Measurements from ENCODE around the gene NEBL. TPM values are rescaled to one million over a fixed set of nuclear protein-coding genes. Genes with fewer than 3 reads are reported as not detected.

NEBL gene
- total RNA-seq, 1 experiment from 2014 or later = 32.3 TPM

DNA sequence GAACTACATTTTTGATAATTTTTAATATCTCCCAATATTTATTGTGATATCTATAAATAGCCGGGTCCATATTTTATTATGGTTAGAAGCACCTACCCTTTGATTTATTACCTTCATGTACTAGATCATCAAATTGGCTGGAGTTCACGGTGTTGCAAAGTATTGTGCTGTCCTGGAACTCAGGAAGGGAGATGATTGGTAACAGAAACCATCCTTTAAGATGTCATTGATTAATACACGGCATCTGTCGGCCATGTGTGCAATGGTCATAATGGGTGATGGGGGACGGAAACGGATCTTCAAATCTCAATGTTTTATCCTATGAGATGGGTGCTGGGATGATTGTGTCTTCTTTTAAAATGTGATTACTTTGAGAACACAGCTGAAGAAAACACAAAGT, 157.0 kb downstream of the NEBL start:
- DNase-seq (ENCODE audit: low read depth, low spot score) (no peak), ATAC-seq (no peak)
- ChIA-PET CTCF (no interaction called here), POLR2A (no interaction called here)
- no TSS peak for BruUV-seq (replicated peaks)
- H3K27me3 ChIP-seq (ENCODE audit: control insufficient read depth, insufficient read depth, low read length) = no peaks in the 10 kb centered on the region; the same call in 1 of the 2 replicates
- intact Hi-C loops (cut with micrococcal nuclease; ENCODE audit: unreplicated experiment) (no loop called here), in situ Hi-C loops (cut with HindIII; ENCODE audit: low pct_unique_long_range_greater_than_20kb, low sequenced_read_pairs) (no loop called here)
- no peak overlapping the region for H3K27ac ChIP-seq (ENCODE audit: low read length)
- no peaks in the 10 kb centered on the region for H3K36me3 ChIP-seq (ENCODE audit: control insufficient read depth, insufficient read depth, low read length)
- TF ChIP-seq, protein P1, sequence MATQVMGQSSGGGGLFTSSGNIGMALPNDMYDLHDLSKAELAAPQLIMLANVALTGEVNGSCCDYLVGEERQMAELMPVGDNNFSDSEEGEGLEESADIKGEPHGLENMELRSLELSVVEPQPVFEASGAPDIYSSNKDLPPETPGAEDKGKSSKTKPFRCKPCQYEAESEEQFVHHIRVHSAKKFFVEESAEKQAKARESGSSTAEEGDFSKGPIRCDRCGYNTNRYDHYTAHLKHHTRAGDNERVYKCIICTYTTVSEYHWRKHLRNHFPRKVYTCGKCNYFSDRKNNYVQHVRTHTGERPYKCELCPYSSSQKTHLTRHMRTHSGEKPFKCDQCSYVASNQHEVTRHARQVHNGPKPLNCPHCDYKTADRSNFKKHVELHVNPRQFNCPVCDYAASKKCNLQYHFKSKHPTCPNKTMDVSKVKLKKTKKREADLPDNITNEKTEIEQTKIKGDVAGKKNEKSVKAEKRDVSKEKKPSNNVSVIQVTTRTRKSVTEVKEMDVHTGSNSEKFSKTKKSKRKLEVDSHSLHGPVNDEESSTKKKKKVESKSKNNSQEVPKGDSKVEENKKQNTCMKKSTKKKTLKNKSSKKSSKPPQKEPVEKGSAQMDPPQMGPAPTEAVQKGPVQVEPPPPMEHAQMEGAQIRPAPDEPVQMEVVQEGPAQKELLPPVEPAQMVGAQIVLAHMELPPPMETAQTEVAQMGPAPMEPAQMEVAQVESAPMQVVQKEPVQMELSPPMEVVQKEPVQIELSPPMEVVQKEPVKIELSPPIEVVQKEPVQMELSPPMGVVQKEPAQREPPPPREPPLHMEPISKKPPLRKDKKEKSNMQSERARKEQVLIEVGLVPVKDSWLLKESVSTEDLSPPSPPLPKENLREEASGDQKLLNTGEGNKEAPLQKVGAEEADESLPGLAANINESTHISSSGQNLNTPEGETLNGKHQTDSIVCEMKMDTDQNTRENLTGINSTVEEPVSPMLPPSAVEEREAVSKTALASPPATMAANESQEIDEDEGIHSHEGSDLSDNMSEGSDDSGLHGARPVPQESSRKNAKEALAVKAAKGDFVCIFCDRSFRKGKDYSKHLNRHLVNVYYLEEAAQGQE (IDR thresholded peaks at IDR 0.05; ENCODE audit: insufficient read depth in 1 of 2, low read depth in 2 of 2, low read length in 1 of 2) = no peak
- TF ChIP-seq POLR2AphosphoS5 (IDR thresholded peaks at IDR 0.05; ENCODE audit: low read depth, low read length) (no peak), CTCF (IDR thresholded peaks at IDR 0.05) (no peak), SIN3A (IDR thresholded peaks at IDR 0.05; ENCODE audit: borderline replicate concordance, insufficient read depth, low read depth, low read length) (no peak), TCF7L2 (IDR thresholded peaks at IDR 0.05; ENCODE audit: low read depth, low read length) (no peak)
- no peaks in the 10 kb centered on the region for H3K9me3 ChIP-seq (ENCODE audit: control insufficient read depth, insufficient read depth, low read depth, low read length)
- no peak overlapping the region for H3K4me3 ChIP-seq (ENCODE audit: low read depth in 2 of 2, low read length in 2 of 2)
- no peaks in the 10 kb centered on the region for H3K4me1 ChIP-seq (ENCODE audit: control insufficient read depth, insufficient read depth, low read length)

DNA sequence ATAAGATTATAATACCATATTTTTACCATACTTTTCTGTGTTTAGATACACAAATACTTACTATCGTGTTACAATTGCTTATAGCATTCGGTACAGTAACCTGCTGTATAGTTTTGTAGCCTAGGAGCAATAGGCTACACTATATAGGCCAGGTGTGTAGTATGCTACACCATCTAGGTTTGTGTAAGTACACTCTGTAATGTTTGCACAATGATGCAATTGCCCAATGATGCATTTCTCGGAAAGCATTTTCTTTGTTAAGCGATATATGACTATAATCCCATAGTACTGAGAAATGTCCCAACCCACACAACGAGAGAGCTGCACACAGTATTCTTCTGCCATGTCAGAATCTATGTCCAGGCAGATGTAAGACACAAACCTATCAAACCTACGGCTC, 160.0 kb downstream of the NEBL start:
- no TSS peak for BruUV-seq (replicated peaks)
- H3K27ac ChIP-seq (ENCODE audit: low read length) = no peak overlapping the region
- no peaks in the 10 kb centered on the region for H3K9me3 ChIP-seq (ENCODE audit: control insufficient read depth, insufficient read depth, low read depth, low read length)
- H3K27me3 ChIP-seq (ENCODE audit: control insufficient read depth, insufficient read depth, low read length) = no peaks in the 10 kb centered on the region
- H3K4me3 ChIP-seq (ENCODE audit: low read depth in 2 of 2, low read length in 2 of 2) = no peak overlapping the region
- DNase-seq (ENCODE audit: low read depth, low spot score) = no peak
- no peak for TF ChIP-seq TCF7L2 (IDR thresholded peaks at IDR 0.05; ENCODE audit: low read depth, low read length)
- no peak for TF ChIP-seq CTCF (IDR thresholded peaks at IDR 0.05)
- TF ChIP-seq, protein P1 (IDR thresholded peaks at IDR 0.05; ENCODE audit: insufficient read depth in 1 of 2, low read depth in 2 of 2, low read length in 1 of 2) = no peak
- no peak for TF ChIP-seq POLR2AphosphoS5 (IDR thresholded peaks at IDR 0.05; ENCODE audit: low read depth, low read length)
- TF ChIP-seq SIN3A (IDR thresholded peaks at IDR 0.05; ENCODE audit: borderline replicate concordance, insufficient read depth, low read depth, low read length) = no peak
- ChIA-PET POLR2A (no interaction called here), CTCF (no interaction called here)
- H3K36me3 ChIP-seq (ENCODE audit: control insufficient read depth, insufficient read depth, low read length) = no peaks in the 10 kb centered on the region
- H3K4me1 ChIP-seq (ENCODE audit: control insufficient read depth, insufficient read depth, low read length) = no peaks in the 10 kb centered on the region
- in situ Hi-C loops (cut with HindIII; ENCODE audit: low pct_unique_long_range_greater_than_20kb, low sequenced_read_pairs) (no loop called here), intact Hi-C loops (cut with micrococcal nuclease; ENCODE audit: unreplicated experiment) (no loop called here)
- no peak for ATAC-seq

Measured in Panc1 (cell line).